Lower leg skin (tissue), 3 donors: ENCODE measurements around the gene TSPYL2.

Experiments
- POLR2A ChIP-seq, 2 donors: fragments of 450-650 bp; IDR thresholded peaks; one replicate each; pipeline ENCODE4 v1.6.1; 2016 to 2017; ENCODE audit warnings: antibody characterized with exemption in 2 of 2, mild to moderate bottlenecking in 1 of 2, moderate library complexity in 1 of 2
- TF ChIP-seq, protein P1 (sequence below), 3 donors: fragments of 450-650 bp; IDR thresholded peaks; one replicate each; pipeline ENCODE4 v1.5.1; 2016; ENCODE audit warnings: antibody characterized with exemption in 3 of 3, mild to moderate bottlenecking in 3 of 3, moderate library complexity in 2 of 3

DNA sequence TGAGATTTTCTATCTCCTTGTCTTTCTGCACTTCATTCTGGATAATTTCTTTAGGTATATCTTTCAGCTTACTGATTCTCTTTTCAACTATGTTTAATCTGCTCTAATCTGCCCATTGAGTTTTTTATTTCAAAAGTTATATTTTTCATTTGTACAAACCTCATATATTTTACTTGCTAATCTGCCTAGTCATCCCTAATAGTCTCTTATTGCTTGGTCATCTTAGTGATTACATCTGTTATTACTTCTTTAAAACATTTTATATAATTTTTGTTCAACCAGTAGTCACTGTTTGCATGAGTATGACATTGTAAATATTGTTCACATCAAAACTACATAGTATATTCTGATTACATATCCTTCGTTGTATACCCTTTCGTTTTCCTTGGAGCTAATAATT is 44.2 kb downstream of the TSPYL2 start:
- TF ChIP-seq POLR2A (IDR thresholded peaks at IDR 0.05) = no peak
- TF ChIP-seq, protein P1, sequence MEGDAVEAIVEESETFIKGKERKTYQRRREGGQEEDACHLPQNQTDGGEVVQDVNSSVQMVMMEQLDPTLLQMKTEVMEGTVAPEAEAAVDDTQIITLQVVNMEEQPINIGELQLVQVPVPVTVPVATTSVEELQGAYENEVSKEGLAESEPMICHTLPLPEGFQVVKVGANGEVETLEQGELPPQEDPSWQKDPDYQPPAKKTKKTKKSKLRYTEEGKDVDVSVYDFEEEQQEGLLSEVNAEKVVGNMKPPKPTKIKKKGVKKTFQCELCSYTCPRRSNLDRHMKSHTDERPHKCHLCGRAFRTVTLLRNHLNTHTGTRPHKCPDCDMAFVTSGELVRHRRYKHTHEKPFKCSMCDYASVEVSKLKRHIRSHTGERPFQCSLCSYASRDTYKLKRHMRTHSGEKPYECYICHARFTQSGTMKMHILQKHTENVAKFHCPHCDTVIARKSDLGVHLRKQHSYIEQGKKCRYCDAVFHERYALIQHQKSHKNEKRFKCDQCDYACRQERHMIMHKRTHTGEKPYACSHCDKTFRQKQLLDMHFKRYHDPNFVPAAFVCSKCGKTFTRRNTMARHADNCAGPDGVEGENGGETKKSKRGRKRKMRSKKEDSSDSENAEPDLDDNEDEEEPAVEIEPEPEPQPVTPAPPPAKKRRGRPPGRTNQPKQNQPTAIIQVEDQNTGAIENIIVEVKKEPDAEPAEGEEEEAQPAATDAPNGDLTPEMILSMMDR (IDR thresholded peaks at IDR 0.05) = no peak
